ENCODE data around the gene KCNH4.
"Not testable (repeated sequence)": the region's sequence is repeated elsewhere in the genome, so short reads cannot be mapped to it uniquely, and the experiment has no call there.

KCNH4 gene

DNA sequence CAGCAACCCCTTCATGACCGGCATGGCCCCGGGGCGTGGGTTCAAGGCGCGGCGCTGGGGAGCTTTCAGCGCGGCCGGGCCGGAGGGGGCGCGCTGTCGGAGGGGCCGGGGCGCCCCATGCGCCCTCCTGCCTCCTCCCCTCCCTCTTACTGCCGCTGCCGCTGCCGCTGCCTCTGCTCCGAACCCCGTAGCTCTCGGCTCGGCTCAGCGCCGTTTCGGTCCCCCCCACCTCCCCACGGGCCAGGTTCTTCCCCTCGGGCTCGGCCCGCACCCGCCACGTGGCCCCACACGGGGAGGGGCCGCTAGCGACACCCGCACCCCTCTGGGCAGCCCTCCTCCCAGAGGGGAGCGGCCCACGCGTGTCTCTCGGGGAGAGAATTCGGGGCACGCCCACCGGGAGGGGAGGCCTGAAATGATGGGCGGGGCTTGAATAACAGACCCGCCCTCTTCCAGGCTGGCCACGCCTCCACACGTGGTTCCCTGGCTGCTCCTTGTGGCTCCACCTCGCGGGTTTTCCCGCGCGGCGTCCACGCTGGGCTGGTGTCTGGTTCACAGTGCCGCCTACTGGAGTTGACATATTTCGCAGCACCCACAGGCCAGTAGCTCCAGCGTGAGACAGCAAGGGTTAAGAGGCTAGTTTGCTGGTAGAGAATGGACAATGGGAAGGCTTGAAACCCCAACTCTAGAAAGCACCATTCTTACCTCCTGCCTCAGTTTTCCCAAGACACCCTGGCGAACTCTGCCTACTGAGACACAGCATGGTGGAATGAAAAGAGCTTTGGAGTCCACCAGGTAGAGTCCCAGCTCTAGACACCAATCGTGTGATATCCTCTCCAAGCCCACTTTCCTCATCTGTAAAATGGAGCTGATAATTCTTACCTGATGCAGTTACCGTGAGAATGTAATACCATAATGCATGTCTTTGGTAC lies at the start of gene KCNH4:
Gene KCNH4 (minus strand): TSS at position 221 of the 929 bp plus-strand sequence. CDS start 197 bp downstream, at position 24.
- DNase-seq, result peak; percentile 61 to 74 (median 70)

DNA sequence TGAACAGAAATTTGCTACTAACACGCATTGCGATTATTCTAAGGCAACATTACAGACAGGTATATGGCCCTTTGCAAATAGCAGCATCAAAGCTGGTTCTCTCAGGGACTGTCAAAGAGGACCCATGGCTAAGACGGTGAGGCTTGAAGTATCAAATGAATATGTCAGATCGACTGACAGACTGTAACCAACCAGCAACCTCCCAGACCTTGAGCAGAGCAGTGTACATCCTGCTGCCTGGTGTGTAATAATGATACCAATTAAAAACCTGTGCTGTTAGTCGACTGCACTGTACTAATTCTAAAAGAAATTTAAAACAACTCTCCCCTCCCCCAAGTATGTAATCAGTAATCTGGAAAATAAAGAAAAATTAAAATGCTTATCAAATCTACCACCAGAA lies 49.3 kb upstream of the KCNH4 start:
- no peak for DNase-seq

DNA sequence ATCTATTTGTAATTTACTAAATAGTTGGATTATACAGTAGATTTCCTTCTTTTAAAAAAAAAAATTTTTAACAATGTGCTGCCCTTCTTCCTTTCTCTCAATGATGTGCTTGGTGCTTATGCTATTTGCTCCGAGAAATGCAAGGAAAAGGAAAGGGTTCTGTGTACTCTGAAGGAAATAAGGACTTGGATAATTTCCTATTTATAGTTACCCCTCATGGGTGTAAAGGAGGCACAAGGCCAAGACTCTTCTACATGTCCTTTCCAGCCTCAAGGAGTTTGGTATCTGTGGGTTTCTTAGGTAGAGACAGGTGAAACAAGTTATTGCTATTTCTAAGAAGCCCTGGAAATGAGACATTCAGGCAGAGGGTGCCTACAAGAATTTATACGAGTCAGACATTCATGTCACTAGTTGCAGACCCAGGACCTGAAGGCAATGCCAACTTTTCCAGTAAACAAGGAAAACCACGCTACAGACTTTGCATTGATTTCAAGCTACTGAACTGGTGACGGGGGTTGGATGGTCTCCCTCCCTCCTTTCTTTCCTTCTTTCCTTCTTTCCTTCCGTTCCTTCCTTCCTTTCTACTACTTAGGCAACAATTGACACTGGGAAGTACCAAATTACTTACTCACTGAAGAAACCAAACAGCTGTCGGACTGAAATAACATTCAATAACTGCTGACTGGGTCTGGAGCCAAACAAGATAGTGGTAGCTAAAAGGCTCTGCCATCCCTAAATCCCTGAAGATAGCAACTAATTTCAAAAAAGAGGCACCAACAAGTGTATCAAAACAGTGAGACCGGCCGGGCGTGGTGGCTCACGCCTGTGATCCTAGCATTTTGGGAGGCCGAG lies 47.1 kb upstream of the KCNH4 start:
- DNase-seq, result no peak

GRCh38 chr17:42225646-42226045 lies 44.7 kb upstream of the KCNH4 start:
- no peak for DNase-seq

- DNase-seq, result no peak
These were observed 43.7 kb upstream of the KCNH4 start for GRCh38 chr17:42224651-42225050.

- DNase-seq, result peak in 3 of 4 experiments; percentile 17 to 29 (median 29)
These were observed 41.2 kb upstream of the KCNH4 start for GRCh38 chr17:42221886-42222745.

DNA sequence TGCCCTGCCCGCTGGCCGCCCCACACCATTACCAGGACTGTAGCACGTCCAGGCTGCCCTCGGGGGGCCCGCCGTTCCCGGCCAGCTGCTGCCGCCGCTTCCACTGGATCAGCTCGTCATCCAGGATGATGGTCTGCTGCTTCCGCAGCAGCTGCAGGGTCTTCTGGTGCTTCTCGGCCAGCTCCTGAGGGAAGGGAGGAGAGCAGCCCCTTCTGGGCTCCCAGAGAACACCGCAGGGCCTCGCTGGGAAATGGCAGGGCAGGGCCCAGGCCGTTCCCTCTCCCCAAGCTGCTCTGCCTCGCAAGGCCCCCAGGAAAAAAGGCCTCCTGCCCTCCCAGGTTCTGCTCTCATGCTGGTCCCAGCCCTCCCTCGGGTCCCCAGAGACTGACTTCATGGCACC lies 38.3 kb upstream of the KCNH4 start:
- DNase-seq, result not testable (repeated sequence)

DNA sequence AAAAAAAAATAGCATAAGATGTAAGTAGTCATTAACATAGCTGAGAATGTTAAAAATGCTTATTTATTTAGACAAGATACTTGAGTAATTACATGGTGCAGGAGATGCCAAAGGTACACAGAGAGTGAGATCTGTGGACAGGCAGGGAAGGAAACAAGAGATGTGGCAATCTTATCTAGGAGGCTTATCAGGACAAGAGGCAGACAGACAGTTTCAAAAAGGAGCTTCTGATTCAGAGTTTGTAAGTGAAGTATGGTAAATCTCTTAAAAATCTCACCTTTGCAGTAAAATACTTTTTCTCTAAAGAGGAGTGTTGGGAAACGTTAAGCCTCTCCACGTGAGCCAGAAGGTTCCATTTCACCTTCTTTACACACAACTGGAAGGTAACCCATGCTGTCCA lies 33.2 kb upstream of the KCNH4 start:
- no peak for DNase-seq

- DNase-seq, result no peak
These were observed 31.4 kb upstream of the KCNH4 start for GRCh38 chr17:42212382-42212781.

DNA sequence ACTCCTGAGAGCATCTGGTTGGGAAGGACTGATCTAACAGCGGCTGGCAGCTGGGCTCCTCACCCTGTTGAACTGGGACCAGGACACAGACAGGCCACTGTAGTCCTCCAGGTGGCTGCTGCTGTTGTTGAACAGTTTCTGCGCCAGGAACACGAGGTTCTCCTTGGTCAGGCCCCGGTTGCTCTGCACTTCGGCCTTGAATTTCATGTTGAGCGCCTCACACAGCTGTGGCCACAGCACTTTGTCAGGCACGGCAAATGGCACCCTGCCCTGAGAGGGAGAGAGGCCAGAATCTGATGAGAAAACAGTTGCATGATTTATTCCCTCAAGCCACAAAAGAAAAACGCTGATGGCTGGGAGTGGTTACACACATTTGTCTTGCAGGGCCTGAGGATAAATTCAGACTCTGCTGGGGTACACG lies 31.0 kb upstream of the KCNH4 start:
- not testable (repeated sequence) for DNase-seq

- no peak for DNase-seq
These were observed 29.1 kb upstream of the KCNH4 start for GRCh38 chr17:42210046-42210445.

DNA sequence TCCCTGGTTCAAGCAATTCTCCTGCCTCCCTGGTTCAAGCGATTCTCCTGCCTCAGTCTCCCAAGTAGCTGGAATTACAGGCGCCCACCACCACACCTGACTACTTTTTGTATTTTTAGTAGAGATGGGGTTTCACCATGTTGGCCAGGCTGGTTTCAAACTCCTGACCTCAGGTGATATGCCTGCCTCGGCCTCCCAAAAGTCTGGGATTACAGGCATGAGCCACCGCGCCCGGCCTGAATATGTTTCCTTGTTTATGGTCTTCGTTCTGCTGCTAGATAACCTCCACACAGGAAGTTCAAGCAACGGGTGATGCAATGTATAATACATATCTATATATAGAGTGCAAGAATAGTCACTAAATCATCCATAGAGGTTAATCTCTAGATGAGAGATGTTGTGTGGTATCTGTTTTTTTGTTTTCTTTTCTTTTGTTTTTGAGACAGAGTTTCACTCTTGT lies 25.2 kb upstream of the KCNH4 start:
- DNase-seq, result not testable (repeated sequence)

DNA sequence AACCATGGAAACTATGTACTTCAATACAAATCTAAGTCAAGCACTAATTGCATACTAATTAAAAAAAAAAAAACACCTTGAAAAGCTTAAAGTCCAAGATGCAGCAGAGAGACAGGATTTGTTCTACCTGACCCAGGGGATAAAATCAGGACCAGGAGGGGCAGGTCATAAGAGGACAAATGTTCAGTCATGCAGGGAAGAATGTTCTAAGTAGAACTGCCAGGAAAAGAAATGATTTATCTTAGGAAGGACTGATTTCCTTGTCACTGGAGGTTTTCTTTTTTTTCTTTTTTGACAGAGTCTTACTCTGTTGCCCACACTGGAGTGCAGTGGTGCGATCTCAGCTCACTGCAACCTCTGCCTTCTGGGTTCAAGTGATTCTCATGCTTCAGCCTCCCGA lies 22.4 kb upstream of the KCNH4 start:
- no peak for DNase-seq

DNA sequence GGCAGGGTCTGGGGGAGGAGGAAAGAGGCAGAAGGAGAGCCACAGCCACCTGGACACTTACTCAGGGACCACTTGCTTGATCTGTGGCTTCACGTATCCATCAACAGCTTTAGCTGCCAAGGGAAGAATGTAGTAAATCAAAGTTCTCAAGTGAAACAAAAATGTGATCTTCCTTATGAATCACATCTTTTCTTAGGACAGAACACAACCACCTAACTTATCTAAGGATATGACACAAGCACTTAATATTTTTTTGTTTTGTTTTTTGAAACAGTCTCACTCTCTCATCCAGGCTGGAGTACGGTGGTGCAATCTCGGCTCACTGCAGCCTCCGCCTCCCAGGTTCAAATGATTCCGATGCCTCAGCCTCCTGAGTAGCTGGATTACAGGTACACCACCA lies 21.8 kb upstream of the KCNH4 start:
- DNase-seq, result no peak

- no peak for DNase-seq
These were observed 21.2 kb upstream of the KCNH4 start for GRCh38 chr17:42202159-42202558.

DNA sequence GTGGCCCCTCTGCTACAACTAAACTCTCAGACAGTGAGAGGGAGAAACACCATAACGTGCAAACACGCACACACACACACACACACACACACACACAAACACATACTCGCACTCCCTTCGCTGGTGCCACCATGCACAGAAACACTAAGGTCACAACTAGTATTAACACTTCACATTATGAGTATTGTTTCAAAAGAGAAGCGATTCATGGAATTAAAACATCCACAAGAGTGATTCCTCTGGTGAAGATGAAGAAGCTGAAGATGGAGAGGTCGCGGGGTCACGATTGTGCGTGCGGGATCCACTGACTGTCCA lies 20.5 kb upstream of the KCNH4 start:
- no peak for DNase-seq

GRCh38 chr17:42200706-42201457 lies 19.9 kb upstream of the KCNH4 start:
- DNase-seq, result no peak

DNA sequence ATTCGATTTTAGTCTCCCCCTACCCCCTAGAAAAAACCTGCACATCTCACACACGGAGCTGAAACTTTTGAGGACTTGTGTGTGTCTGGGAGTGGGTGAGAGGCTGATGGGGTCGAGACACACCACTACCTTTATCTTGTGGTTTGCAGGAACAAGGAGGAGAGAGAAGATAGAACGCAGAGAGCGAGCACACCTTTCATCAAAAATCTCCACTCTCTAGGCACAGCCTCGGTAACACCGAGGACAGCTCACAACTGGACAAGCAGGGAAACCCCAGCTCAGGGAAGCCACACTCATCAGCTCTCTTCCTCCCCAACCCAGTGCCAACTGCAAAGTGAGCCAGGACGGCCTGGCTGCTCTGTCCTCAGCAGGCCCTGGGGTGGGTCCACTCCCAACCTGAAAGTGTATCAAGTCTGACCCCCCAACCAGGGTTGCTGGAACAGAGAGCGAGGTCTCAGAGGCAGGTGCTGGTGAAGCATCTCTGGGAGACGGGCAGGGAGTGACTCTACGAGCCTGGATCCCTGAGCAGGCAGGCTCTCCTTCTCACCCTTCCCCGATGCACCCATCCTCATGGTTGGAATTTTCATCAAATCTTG lies 18.6 kb upstream of the KCNH4 start:
- no peak for DNase-seq

GRCh38 chr17:42198897-42199296 lies 18.0 kb upstream of the KCNH4 start:
- DNase-seq, result no peak

DNA sequence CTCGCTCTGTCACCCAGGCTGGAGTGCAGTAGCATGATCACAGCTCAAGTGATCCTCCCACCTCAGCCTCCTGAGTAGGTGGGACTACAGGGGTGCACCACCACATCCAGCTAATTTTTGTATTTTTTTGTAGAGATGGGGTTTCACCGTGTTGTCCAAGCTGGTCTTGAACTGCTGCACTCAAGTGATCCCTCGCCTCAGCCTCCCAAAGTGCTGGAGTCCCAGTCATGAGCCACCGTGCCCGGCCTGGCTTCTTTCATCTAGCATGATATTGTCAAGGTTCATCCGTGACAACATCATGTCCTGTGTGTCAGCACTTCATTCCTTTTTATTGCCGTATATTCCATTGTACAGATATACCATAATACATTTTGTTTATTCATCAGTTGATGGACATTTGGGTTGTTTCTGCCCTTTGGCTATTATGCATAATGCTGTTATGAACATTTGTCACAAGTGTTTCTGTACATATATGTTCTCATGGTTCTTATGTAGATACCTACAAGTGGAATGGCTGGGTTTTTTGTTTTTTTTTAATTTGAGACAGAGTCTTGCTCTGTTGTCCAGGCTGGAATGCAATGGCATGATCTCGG lies 16.7 kb upstream of the KCNH4 start:
- no peak for DNase-seq
